C4-2B (cell line): Measurements from ENCODE around the gene KLHL28.

Source experiments
- H3K27ac ChIP-seq: fragments of 450-650 bp; 2 replicates; pipeline ENCODE4 v1.5.1; 2017
- CTCF ChIP-seq: fragments of 450-650 bp; conservative IDR thresholded peaks from 2 replicates; pipeline ENCODE4 v1.5.1; 2017; ENCODE audit warnings: mild to moderate bottlenecking
- ZFX ChIP-seq: fragments of 450-650 bp; IDR thresholded peaks from 2 replicates; pipeline ENCODE4 v1.6.1; 2017

The KLHL28 gene

GRCh38 chr14:44959538-44959937, 2.2 kb downstream of the KLHL28 start:
- TF ChIP-seq CTCF (no peak), ZFX (no peak)
- no peak overlapping the region for H3K27ac ChIP-seq

DNA sequence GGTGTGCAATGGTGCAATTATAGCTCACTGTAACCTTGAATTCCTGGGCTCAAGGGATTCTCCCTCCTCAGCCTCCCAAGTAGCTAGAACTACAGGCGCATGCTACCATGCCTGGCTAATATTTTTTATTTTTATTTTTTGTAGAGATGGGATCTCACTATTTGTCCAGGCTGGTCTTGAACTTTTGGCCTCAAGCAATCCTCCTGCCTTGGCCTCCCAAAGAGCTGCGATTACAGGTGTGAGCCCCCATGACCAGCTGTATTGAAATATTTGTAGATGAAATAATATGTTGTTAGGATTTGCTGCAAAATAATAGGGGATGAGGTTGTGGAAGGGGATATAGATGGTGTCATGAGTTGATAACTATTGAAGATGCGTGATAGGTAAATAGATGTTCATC, 4.9 kb downstream of the KLHL28 start:
- no peak overlapping the region for H3K27ac ChIP-seq
- no peak for TF ChIP-seq ZFX
- no peak for TF ChIP-seq CTCF

DNA sequence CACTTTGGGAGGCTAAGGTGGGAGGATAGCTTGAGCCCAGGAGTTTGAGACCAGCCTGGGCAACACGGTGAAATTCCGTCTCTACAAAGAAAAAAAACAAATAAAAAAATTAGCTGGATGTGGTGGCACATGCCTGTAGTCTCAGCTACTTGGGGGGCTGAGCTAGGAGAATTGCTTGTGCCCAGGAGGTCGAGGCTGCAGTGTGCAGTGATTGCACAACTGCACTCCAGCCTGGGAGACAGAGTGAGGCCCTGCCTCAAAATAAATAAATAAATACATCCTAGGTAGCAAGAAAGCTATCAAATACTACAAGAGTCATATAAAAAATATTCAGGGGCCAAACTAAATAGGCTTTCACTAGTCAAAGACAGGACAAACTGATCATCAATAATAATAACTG, 6.2 kb downstream of the KLHL28 start:
- TF ChIP-seq ZFX = no peak
- no peak for TF ChIP-seq CTCF
- H3K27ac ChIP-seq = no peak overlapping the region

DNA sequence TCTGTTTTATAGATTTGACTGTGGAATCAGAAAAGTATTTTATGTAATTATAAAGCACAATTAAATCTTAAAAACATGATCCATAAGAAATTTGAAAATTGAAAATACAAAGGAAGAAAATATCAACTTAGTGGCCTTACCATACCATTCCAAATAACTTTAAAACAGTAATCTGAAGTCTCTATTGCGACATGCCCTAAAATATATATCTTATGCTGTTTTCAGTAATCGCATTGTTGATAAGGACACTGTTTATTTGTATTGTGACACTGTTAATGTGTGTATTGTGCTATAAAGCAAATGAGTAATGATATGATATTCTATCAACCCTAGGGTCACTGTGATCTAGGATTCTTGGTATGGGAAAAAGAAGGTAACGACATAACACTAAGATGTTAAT, 7.0 kb downstream of the KLHL28 start:
- TF ChIP-seq CTCF = no peak
- no peak overlapping the region for H3K27ac ChIP-seq

GRCh38 chr14:44952391-44953110, 9.2 kb downstream of the KLHL28 start:
- no peak overlapping the region for H3K27ac ChIP-seq
- TF ChIP-seq CTCF (no peak), ZFX (no peak)

- TF ChIP-seq CTCF (no peak), ZFX (no peak)
- no peak overlapping the region for H3K27ac ChIP-seq
Measured at GRCh38 chr14:44951051-44951450, 10.7 kb downstream of the KLHL28 start.

- H3K27ac ChIP-seq = no peak overlapping the region
- TF ChIP-seq ZFX (no peak), CTCF (no peak)
Measured at GRCh38 chr14:44945264-44945663, 16.5 kb downstream of the KLHL28 start.
